HCT116 (cell line): ENCODE measurements around the gene THADA. TPM values are rescaled to one million over a fixed set of nuclear protein-coding genes. Genes with fewer than 3 reads are reported as not detected.

Source experiments
- ATAC-seq: fragments of 200-7000 bp; cut with Tn5 transposase; 2 replicates; pipeline ENCODE4 v1.9.1; 2020; ENCODE audit warnings: mild to moderate bottlenecking, moderate library complexity
- BruUV-seq: library from RNA; stranded (reverse); fragments of 400-500 nt; replicated peaks from 2 replicates; lab custom pipeline; 2021; lab: Mats Ljungman, UMichigan
- CTCF ChIA-PET: fragments of 300-600 bp; sonication (Branson Sonifier 250); formaldehyde crosslinking; loops from one replicate; lab custom pipeline; 2021; ENCODE audit warnings: antibody characterized with exemption; lab: Charles Lee
- POLR2A ChIA-PET: fragments of 300-600, 350-600 bp; sonication (Branson Sonifier 250); formaldehyde crosslinking; loops from one replicate; lab custom pipeline; 2021; ENCODE audit warnings: antibody characterized with exemption; lab: Charles Lee
- RAD21 ChIA-PET, 2 experiments: fragments of 300-600 bp; sonication (Branson Sonifier 250); formaldehyde crosslinking; loops; one replicate each; lab custom pipeline; 2023; ENCODE audit warnings: low total read pairs in 2 of 2; ENCODE audit not compliant: uncharacterized antibody in 2 of 2, unreplicated experiment in 2 of 2, low non-redundant PET in 1 of 2; lab: Charles Lee
- DNase-seq: peaks from one replicate; pipeline ENCODE4 v3.0.0-alpha.2; 2010; ENCODE audit warnings: low read depth, low spot score
- H2AFZ ChIP-seq: fragments of 200-600 bp; shearing (Covaris generic), sonication (generic); 2 replicates; pipeline ENCODE4 v1.6.1; 2017; ENCODE audit warnings: low read depth, mixed run types, mixed read lengths, antibody characterized with exemption, low read length; ENCODE audit not compliant: poor library complexity, severe bottlenecking
- H3K27ac ChIP-seq: 2 replicates; pipeline ENCODE4 v1.5.1; 2012; ENCODE audit warnings: low read depth, low read length
- H3K27me3 ChIP-seq: fragments of 200-600 bp; sonication (generic); 2 replicates; pipeline ENCODE4 v1.6.1; 2016; ENCODE audit warnings: mixed run types, low read length, mixed read lengths; ENCODE audit not compliant: insufficient read depth
- H3K36me3 ChIP-seq, 2 experiments: fragments of 200-500 bp in 1 of 2; fragments of 200-600 bp in 1 of 2; sonication (Bioruptor generic) in 1 of 2; sonication (generic) in 1 of 2; 2 replicates each; pipeline versions ENCODE4 v1.5.1 to v1.6.1; 2014 to 2016; ENCODE audit warnings: low read length in 2 of 2, inconsistent platforms in 1 of 2, mixed read lengths in 1 of 2, mixed run types in 1 of 2; ENCODE audit not compliant: insufficient read depth in 2 of 2, control insufficient read depth in 1 of 2
- H3K4me1 ChIP-seq, 2 experiments: fragments of 200-600 bp in 1 of 2; sonication (generic) in 1 of 2; 2 replicates each; pipeline versions ENCODE4 v1.5.1 to v1.6.1; 2012 to 2017; ENCODE audit warnings: low read length in 2 of 2, inconsistent platforms in 1 of 2, mild to moderate bottlenecking in 1 of 2, mixed read lengths in 1 of 2, mixed run types in 1 of 2, moderate library complexity in 1 of 2; ENCODE audit not compliant: insufficient read depth in 2 of 2, control insufficient read depth in 1 of 2
- H3K4me2 ChIP-seq: fragments of 200-600 bp; sonication (generic); 2 replicates; pipeline ENCODE4 v1.6.1; 2017; ENCODE audit warnings: mixed run types, low read length, mixed read lengths
- H3K4me3 ChIP-seq, 2 experiments: fragments of 200-600 bp in 1 of 2; sonication (generic) in 1 of 2; replicated peaks in 1 of 2; 2 replicates each; pipeline ENCODE4 v1.5.1; 2011 to 2016; ENCODE audit warnings: low read length in 2 of 2, control low read depth in 1 of 2, low read depth in 1 of 2, mild to moderate bottlenecking in 1 of 2, mixed read lengths in 1 of 2, mixed run types in 1 of 2
- H3K79me2 ChIP-seq: fragments of 200-600 bp; sonication (generic); 2 replicates; pipeline ENCODE4 v1.6.1; 2017; ENCODE audit warnings: mild to moderate bottlenecking, mixed run types, low read length, moderate library complexity, mixed read lengths; ENCODE audit not compliant: insufficient read depth
- H3K9ac ChIP-seq: fragments of 200-600 bp; sonication (generic); 2 replicates; pipeline ENCODE4 v1.6.1; 2016; ENCODE audit warnings: low read length, mixed read lengths
- H3K9me2 ChIP-seq: fragments of 200-600 bp; sonication (generic), shearing (Covaris generic); 2 replicates; pipeline ENCODE4 v1.6.1; 2017; ENCODE audit warnings: mixed run types, mild to moderate bottlenecking, moderate library complexity; ENCODE audit not compliant: insufficient read depth
- H3K9me3 ChIP-seq, 2 experiments: fragments of 200-500 bp in 1 of 2; fragments of 200-600 bp in 1 of 2; sonication (Bioruptor generic) in 1 of 2; sonication (generic) in 1 of 2; 2 replicates each; pipeline ENCODE4 v1.6.1; 2014 to 2017; ENCODE audit warnings: low read length in 2 of 2, mixed read lengths in 2 of 2, inconsistent platforms in 1 of 2, low read depth in 1 of 2, mild to moderate bottlenecking in 1 of 2, mixed run types in 1 of 2, moderate library complexity in 1 of 2; ENCODE audit not compliant: control insufficient read depth in 1 of 2, insufficient read depth in 1 of 2
- H4K20me1 ChIP-seq: fragments of 200-600 bp; sonication (generic), shearing (Covaris generic); 2 replicates; pipeline ENCODE4 v1.6.1; 2017; ENCODE audit warnings: mixed run types, mild to moderate bottlenecking, moderate library complexity; ENCODE audit not compliant: insufficient read depth
- CBX3 ChIP-seq: IDR thresholded peaks from 2 replicates; pipeline ENCODE4 v1.6.1; 2012; ENCODE audit warnings: low read depth
- CEBPB ChIP-seq: IDR thresholded peaks from 2 replicates; pipeline ENCODE4 v1.6.1; 2012; ENCODE audit warnings: low read depth
- EGR1 ChIP-seq: IDR thresholded peaks from 2 replicates; pipeline ENCODE4 v1.6.1; 2012; ENCODE audit warnings: low read depth
- EZH2 ChIP-seq: fragments of 200-600 bp; sonication (generic); IDR thresholded peaks from 2 replicates; pipeline ENCODE4 v1.6.1; 2017; ENCODE audit warnings: antibody characterized with exemption, mixed run types
- EZH2phosphoT487 ChIP-seq: fragments of 200-600 bp; IDR thresholded peaks from 2 replicates; pipeline ENCODE4 v1.6.1; 2018; ENCODE audit warnings: antibody characterized with exemption, borderline replicate concordance
- FOSL1 ChIP-seq: IDR thresholded peaks from 2 replicates; pipeline ENCODE4 v1.6.1; 2012; ENCODE audit warnings: low read depth
- POLR2A ChIP-seq: IDR thresholded peaks from 2 replicates; pipeline ENCODE4 v1.7.0; 2011; ENCODE audit warnings: borderline replicate concordance; ENCODE audit not compliant: insufficient read depth, insufficient read length; ENCODE audit errors: extremely low read depth
- RAD21 ChIP-seq: IDR thresholded peaks from 2 replicates; pipeline ENCODE4 v1.6.1; 2012; ENCODE audit warnings: low read depth, mild to moderate bottlenecking
- SIN3A ChIP-seq: IDR thresholded peaks from 2 replicates; pipeline ENCODE4 v1.6.1; 2012; ENCODE audit warnings: low read depth
- SP1 ChIP-seq: IDR thresholded peaks from 2 replicates; pipeline ENCODE4 v1.6.1; 2012; ENCODE audit warnings: low read depth
- SRF ChIP-seq: IDR thresholded peaks from 2 replicates; pipeline ENCODE4 v1.6.1; 2012; ENCODE audit warnings: low read depth
- TCF7L2 ChIP-seq: IDR thresholded peaks from 2 replicates; pipeline ENCODE4 v1.7.0; 2011; ENCODE audit warnings: borderline replicate concordance, inconsistent platforms; ENCODE audit not compliant: insufficient read depth, insufficient read length; ENCODE audit errors: extremely low read depth
- YY1 ChIP-seq: IDR thresholded peaks from 2 replicates; pipeline ENCODE4 v1.6.1; 2011; ENCODE audit warnings: low read length, low read depth, moderate library complexity, mild to moderate bottlenecking; ENCODE audit not compliant: insufficient replicate concordance; ENCODE audit errors: extremely low read depth
- ZFX ChIP-seq: fragments of 450-650 bp; IDR thresholded peaks from 2 replicates; pipeline ENCODE4 v1.6.1; 2017
- ZNF274 ChIP-seq: fragments of 200-500 bp; sonication (Bioruptor generic); IDR thresholded peaks from 2 replicates; pipeline ENCODE4 v1.6.1; 2014; ENCODE audit warnings: mild to moderate bottlenecking, low read depth, low read length, inconsistent platforms
- intact Hi-C: fragments of 100-400 bp; cut with micrococcal nuclease; formaldehyde crosslinking; loops from 2 replicates; pipeline ENCODE4 v1.10.0; 2022
- total RNA-seq: library from RNA; stranded (reverse); gene quantifications from one replicate; pipeline ENCODE4 v1.2.1, GENCODE V29; 2021; ENCODE audit not compliant: unreplicated experiment
- TF ChIP-seq, protein P1 (sequence below), 3 experiments: fragments of 200-600 bp in 1 of 3; sonication (generic) in 1 of 3; IDR thresholded peaks in 2 of 3; conservative IDR thresholded peaks in 1 of 3; 2 replicates each; pipeline ENCODE4 v1.5.1; 2012 to 2017; ENCODE audit warnings: low read depth in 2 of 3, low read length in 2 of 3, antibody characterized with exemption in 1 of 3, borderline replicate concordance in 1 of 3, control low read depth in 1 of 3, mild to moderate bottlenecking in 1 of 3, mixed read lengths in 1 of 3, mixed run types in 1 of 3, moderate library complexity in 1 of 3; ENCODE audit not compliant: insufficient read depth in 1 of 3
- TF ChIP-seq, protein P2 (sequence below): IDR thresholded peaks from 2 replicates; pipeline ENCODE4 v1.6.1; 2012
- TF ChIP-seq, protein P3 (sequence below): IDR thresholded peaks from 2 replicates; pipeline ENCODE4 v1.6.1; 2012
- TF ChIP-seq, protein P4 (sequence below): IDR thresholded peaks from 2 replicates; pipeline ENCODE4 v1.6.1; 2011; ENCODE audit warnings: mild to moderate bottlenecking, low read length, moderate library complexity; ENCODE audit not compliant: insufficient replicate concordance; ENCODE audit errors: extremely low read depth
- TF ChIP-seq, protein P5 (sequence below): IDR thresholded peaks from 2 replicates; pipeline ENCODE4 v1.6.1; 2012; ENCODE audit warnings: low read depth

THADA gene
- total RNA-seq, 1 experiment from 2014 or later: 30.7 TPM

DNA sequence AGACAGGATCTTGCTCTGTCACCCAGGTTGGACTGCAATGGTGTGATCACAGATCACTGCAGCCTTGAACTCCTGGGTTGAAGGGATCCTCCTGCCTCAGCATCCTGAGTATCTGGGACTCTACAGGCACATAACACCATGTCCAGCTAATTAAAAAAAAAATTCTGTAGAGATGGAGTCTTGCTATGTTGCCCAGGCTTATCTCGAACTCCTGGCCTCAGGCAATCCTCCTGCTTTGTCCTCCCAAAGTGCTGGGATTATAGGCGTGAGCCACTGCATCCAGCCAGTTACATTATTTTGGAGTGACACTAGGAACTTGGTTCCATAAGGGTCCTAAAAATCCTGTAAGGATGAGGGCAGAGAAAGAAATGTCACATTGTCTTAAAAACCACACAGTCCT lies 280.4 kb downstream of the THADA start:
- ChIA-PET RAD21 (no interaction called here), POLR2A (no interaction called here), CTCF (no interaction called here)
- H3K9me2 ChIP-seq: no peaks in the 10 kb centered on the region
- H3K4me2 ChIP-seq: no peak overlapping the region
- no peak overlapping the region for H3K4me3 ChIP-seq
- ATAC-seq (no peak), DNase-seq (no peak)
- H3K79me2 ChIP-seq: no peaks in the 10 kb centered on the region
- no peak overlapping the region for H3K27ac ChIP-seq
- H3K9me3 ChIP-seq: no peaks in the 10 kb centered on the region
- H3K36me3 ChIP-seq: no peaks in the 10 kb centered on the region
- no peak overlapping the region for H2AFZ ChIP-seq
- peaks cover 11 to 63% of the 10 kb centered on the region in 2 experiments for H3K4me1 ChIP-seq
- intact Hi-C loops: no loop called here
- H4K20me1 ChIP-seq: no peaks in the 10 kb centered on the region
- BruUV-seq: no TSS peak
- no peak overlapping the region for H3K9ac ChIP-seq
- no peaks in the 10 kb centered on the region for H3K27me3 ChIP-seq
- TF ChIP-seq SP1: no peak
- no peak for TF ChIP-seq EGR1
- TF ChIP-seq, protein P1, sequence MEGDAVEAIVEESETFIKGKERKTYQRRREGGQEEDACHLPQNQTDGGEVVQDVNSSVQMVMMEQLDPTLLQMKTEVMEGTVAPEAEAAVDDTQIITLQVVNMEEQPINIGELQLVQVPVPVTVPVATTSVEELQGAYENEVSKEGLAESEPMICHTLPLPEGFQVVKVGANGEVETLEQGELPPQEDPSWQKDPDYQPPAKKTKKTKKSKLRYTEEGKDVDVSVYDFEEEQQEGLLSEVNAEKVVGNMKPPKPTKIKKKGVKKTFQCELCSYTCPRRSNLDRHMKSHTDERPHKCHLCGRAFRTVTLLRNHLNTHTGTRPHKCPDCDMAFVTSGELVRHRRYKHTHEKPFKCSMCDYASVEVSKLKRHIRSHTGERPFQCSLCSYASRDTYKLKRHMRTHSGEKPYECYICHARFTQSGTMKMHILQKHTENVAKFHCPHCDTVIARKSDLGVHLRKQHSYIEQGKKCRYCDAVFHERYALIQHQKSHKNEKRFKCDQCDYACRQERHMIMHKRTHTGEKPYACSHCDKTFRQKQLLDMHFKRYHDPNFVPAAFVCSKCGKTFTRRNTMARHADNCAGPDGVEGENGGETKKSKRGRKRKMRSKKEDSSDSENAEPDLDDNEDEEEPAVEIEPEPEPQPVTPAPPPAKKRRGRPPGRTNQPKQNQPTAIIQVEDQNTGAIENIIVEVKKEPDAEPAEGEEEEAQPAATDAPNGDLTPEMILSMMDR (IDR thresholded peaks at IDR 0.05 in 2 of 3, conservative IDR thresholded peaks at IDR 0.05 in 1 of 3; ENCODE audit: borderline replicate concordance in 1 of 3, insufficient read depth in 1 of 3, low read depth in 2 of 3, low read length in 2 of 3): no peak
- TF ChIP-seq SIN3A: no peak
- no peak for TF ChIP-seq YY1
- TF ChIP-seq, protein P2, sequence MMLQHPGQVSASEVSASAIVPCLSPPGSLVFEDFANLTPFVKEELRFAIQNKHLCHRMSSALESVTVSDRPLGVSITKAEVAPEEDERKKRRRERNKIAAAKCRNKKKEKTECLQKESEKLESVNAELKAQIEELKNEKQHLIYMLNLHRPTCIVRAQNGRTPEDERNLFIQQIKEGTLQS: no peak
- TF ChIP-seq CBX3: no peak
- TF ChIP-seq, protein P3, sequence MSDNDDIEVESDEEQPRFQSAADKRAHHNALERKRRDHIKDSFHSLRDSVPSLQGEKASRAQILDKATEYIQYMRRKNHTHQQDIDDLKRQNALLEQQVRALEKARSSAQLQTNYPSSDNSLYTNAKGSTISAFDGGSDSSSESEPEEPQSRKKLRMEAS: no peak
- no peak for TF ChIP-seq TCF7L2
- TF ChIP-seq EZH2phosphoT487: no peak
- TF ChIP-seq ZFX: no peak
- TF ChIP-seq, protein P4, sequence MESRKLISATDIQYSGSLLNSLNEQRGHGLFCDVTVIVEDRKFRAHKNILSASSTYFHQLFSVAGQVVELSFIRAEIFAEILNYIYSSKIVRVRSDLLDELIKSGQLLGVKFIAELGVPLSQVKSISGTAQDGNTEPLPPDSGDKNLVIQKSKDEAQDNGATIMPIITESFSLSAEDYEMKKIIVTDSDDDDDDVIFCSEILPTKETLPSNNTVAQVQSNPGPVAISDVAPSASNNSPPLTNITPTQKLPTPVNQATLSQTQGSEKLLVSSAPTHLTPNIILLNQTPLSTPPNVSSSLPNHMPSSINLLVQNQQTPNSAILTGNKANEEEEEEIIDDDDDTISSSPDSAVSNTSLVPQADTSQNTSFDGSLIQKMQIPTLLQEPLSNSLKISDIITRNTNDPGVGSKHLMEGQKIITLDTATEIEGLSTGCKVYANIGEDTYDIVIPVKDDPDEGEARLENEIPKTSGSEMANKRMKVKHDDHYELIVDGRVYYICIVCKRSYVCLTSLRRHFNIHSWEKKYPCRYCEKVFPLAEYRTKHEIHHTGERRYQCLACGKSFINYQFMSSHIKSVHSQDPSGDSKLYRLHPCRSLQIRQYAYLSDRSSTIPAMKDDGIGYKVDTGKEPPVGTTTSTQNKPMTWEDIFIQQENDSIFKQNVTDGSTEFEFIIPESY: no peak
- TF ChIP-seq RAD21: no peak
- no peak for TF ChIP-seq SRF
- TF ChIP-seq EZH2: no peak
- TF ChIP-seq FOSL1: no peak
- TF ChIP-seq CEBPB: no peak
- TF ChIP-seq, protein P5, sequence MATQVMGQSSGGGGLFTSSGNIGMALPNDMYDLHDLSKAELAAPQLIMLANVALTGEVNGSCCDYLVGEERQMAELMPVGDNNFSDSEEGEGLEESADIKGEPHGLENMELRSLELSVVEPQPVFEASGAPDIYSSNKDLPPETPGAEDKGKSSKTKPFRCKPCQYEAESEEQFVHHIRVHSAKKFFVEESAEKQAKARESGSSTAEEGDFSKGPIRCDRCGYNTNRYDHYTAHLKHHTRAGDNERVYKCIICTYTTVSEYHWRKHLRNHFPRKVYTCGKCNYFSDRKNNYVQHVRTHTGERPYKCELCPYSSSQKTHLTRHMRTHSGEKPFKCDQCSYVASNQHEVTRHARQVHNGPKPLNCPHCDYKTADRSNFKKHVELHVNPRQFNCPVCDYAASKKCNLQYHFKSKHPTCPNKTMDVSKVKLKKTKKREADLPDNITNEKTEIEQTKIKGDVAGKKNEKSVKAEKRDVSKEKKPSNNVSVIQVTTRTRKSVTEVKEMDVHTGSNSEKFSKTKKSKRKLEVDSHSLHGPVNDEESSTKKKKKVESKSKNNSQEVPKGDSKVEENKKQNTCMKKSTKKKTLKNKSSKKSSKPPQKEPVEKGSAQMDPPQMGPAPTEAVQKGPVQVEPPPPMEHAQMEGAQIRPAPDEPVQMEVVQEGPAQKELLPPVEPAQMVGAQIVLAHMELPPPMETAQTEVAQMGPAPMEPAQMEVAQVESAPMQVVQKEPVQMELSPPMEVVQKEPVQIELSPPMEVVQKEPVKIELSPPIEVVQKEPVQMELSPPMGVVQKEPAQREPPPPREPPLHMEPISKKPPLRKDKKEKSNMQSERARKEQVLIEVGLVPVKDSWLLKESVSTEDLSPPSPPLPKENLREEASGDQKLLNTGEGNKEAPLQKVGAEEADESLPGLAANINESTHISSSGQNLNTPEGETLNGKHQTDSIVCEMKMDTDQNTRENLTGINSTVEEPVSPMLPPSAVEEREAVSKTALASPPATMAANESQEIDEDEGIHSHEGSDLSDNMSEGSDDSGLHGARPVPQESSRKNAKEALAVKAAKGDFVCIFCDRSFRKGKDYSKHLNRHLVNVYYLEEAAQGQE: no peak
- no peak for TF ChIP-seq ZNF274
- no peak for TF ChIP-seq POLR2A
